Stimulated activated naive CD8-positive, alpha-beta T cell treated with anti-CD3 and anti-CD28 coated beads, Interleukin-15, amount 100 ng/mL, for 72 hours (primary cell): ENCODE results near the gene CHD3.
"Not testable (repeated sequence)": the region's sequence is repeated elsewhere in the genome, so short reads cannot be mapped to it uniquely, and the experiment has no call there.

Source experiments
- ATAC-seq: fragments of 150-1000 bp; cut with Tn5 transposase; 2 replicates; pipeline ENCODE4 v1.10.0; 2021; ENCODE audit warnings: mild to moderate bottlenecking, moderate library complexity
- DNase-seq, 2 donors: peaks; one replicate each; pipeline ENCODE4 v3.0.0; 2021 to 2022
- H3K27ac Mint-ChIP-seq, 2 donors: one replicate each; pipeline ENCODE4 v1.8.0; 2022; ENCODE audit warnings: mild to moderate bottlenecking in 2 of 2, mixed read lengths in 2 of 2, moderate library complexity in 2 of 2
- H3K27me3 Mint-ChIP-seq: one replicate; pipeline ENCODE4 v1.8.0; 2022; ENCODE audit warnings: mixed read lengths
- H3K4me1 Mint-ChIP-seq: one replicate; pipeline ENCODE4 v1.8.0; 2022; ENCODE audit warnings: mild to moderate bottlenecking, mixed read lengths
- H3K4me3 Mint-ChIP-seq, 2 donors: one replicate each; pipeline ENCODE4 v1.8.0; 2022; ENCODE audit warnings: mild to moderate bottlenecking in 2 of 2, mixed read lengths in 2 of 2, moderate library complexity in 1 of 2
- H3K9me3 Mint-ChIP-seq, 2 donors: one replicate each; pipeline ENCODE4 v1.8.0; 2022; ENCODE audit warnings: mixed read lengths in 2 of 2

CHD3 gene

GRCh38 chr17:7856011-7856810, 32.4 kb upstream of the CHD3 start:
- Mint-ChIP-seq H3K9me3 (no peaks in the 10 kb centered on the region), H3K4me1 (peaks cover 33% of the 10 kb centered on the region), H3K4me3 (no peak overlapping the region), H3K27ac (no peak overlapping the region), H3K27me3 (no peaks in the 10 kb centered on the region)
- no peak for DNase-seq
- ATAC-seq: no peak

GRCh38 chr17:7856811-7857712, 31.5 kb upstream of the CHD3 start, which contains the start of gene NAA38:
Gene NAA38, minus strand, starts transcription at chr17:7857559. Its CDS starts 96 bp downstream, at chr17:7857463.
- no peak within 1 kb of the TSS for H3K4me3 Mint-ChIP-seq

DNA sequence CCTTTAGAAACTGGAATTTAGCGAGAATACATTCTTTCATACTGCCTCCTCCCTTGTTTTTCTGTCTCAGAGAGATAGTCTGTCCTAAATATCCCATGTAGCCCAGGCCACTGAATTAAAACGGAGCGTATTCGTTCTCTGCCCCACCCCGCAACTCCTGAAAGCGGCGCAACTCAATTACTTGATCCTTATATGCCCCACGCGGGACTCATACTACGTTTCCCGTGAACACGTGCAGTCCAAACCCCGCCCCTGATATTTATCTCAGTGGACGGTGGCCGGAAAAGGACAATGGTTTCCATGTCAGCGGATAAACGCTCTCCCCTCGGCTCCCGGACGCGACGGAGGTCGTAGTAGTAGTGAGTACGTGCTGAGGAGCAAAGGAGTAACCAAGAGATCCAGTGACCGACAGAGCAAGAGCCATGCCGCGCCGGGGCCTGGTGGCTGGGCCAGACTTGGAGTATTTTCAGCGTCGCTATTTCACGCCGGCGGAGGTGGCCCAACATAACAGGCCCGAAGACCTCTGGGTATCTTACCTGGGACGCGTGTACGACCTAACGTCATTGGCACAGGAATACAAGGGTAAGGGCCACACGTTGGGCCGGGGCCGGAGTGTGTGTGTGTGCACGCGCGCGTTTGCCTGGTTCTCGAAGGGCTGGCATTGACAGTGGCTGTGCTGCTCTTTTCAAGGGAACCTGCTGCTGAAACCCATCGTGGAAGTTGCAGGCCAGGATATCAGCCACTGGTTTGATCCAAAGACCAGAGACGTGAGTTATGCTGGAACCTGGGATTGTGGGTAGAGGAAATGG, 30.7 kb upstream of the CHD3 start, which contains the start of gene CYB5D1:
Gene CYB5D1, plus strand, starts transcription at position 291 of the 809 bp plus-strand sequence. Its CDS starts 132 bp downstream, at position 423.
- peaks cover 20% of the 10 kb centered on the region for H3K4me1 Mint-ChIP-seq
- H3K4me3 Mint-ChIP-seq: no peak within 1 kb of the TSS
- H3K9me3 Mint-ChIP-seq: no peaks in the 10 kb centered on the region
- DNase-seq (peak; percentile 84 to 89), ATAC-seq (peak; percentile 63)
- H3K27ac Mint-ChIP-seq: no peak within 1 kb of the TSS
- H3K27me3 Mint-ChIP-seq: no peaks in the 10 kb centered on the region

More at GRCh38 chr17:7856811-7857712, 31.5 kb upstream of the CHD3 start, which contains the start of gene NAA38:
- Mint-ChIP-seq H3K9me3 (no peaks in the 10 kb centered on the region), H3K4me1 (peaks cover 29% of the 10 kb centered on the region), H3K27ac (no peak within 1 kb of the TSS), H3K27me3 (no peaks in the 10 kb centered on the region)
- DNase-seq: peak; percentile 96
- peak; percentile 91 for ATAC-seq

DNA sequence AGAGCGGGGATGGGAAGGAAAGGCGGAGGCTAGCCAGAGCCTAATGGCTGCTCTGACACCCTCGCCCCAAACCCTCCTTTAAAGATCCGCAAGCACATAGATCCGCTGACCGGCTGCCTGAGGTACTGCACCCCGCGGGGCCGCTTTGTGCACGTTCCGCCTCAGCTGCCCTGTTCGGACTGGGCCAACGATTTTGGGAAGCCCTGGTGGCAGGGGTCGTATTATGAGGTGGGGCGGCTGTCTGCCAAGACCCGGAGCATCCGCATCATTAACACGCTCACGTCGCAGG, 30.1 kb upstream of the CHD3 start:
- ATAC-seq (no peak), DNase-seq (no peak)
- no peak overlapping the region for H3K27ac Mint-ChIP-seq
- H3K9me3 Mint-ChIP-seq: no peaks in the 10 kb centered on the region
- peaks cover 18% of the 10 kb centered on the region for H3K4me1 Mint-ChIP-seq
- H3K4me3 Mint-ChIP-seq: no peak overlapping the region
- H3K27me3 Mint-ChIP-seq: no peaks in the 10 kb centered on the region

DNA sequence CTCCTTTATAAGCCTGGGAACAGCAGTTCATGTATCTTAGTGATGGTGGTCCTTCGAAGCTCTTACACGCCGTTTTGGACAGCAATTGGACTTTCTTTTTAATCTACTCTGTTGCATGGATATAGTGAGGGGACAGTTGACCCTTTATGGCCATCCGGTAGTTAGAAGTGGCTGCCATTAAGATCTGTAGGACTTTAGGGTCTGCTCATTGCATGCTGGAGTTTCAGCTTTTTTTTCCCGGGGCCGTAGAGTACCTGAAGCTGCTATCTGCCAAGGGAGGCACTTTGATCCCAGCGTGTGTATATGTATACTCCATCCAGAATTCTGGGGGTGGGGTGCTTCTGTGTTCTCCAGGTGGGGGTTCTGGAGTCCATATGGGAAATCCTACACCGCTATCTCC, 29.6 kb upstream of the CHD3 start:
- DNase-seq (no peak), ATAC-seq (no peak)
- no peaks in the 10 kb centered on the region for H3K27me3 Mint-ChIP-seq
- no peak overlapping the region for H3K4me3 Mint-ChIP-seq
- peaks cover 13% of the 10 kb centered on the region for H3K4me1 Mint-ChIP-seq
- H3K27ac Mint-ChIP-seq: peak overlapping the region; percentile 15 to 23
- no peaks in the 10 kb centered on the region for H3K9me3 Mint-ChIP-seq

DNA sequence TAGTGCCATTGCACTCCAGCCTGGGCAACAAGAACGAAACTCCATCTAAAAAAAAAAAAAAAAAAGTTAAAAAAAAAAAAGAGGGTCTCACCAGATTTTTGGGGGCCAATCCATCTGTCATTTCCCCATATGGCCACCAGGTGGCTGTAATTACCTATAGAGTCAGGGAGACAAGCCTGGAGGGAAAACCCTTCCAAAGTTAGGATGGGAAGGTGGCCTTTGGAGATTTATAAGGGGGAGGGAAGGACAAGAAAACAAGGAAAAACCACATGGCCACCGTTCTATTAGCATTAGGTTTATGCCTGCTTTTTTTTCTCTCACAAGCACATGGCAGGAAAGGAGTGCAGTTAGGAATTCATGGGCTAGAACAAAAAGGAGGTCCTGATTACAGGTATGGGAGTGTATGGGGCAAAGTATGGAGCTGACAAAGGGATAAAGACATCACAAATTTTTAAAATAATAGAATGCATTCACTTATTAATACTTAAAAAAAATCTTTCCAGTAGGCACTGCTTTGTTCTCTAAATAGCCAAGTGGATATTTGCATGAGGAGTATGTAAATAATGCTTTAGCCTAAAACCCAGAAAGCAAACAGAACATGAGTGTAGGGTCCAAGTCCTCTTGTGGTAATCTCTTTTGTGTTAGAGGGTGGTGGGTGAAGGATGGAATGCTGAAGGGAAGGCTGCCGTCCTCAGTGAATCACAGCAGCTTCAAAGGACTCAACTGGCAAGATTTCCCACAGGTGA, 25.7 kb upstream of the CHD3 start:
- Mint-ChIP-seq H3K9me3 (peaks cover 0 to 4% of the 10 kb centered on the region in 2 donors), H3K4me3 (no peak overlapping the region), H3K27me3 (no peaks in the 10 kb centered on the region), H3K4me1 (peaks cover 30% of the 10 kb centered on the region), H3K27ac (no peak overlapping the region)
- no peak for ATAC-seq
- peak in 1 of 2 donors; percentile 43 for DNase-seq

DNA sequence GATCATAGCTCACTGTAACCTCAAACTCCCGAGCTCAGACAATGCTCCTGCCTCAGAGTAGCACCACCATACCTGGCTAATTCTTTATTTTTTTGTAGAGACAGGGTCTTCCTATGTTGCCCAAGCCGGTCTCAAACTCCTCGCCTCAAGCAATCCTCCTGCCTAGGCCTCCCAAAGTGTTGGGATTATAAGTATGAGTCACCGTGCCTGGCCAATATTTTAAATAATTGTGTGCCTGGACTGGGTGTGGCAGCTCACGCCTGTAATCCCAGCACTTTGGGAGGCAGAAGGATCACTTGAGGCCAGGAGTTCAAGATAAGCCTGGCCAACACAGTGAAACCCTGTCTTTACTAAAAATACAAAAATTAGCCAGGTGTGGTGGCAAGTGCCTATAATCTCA, 24.2 kb upstream of the CHD3 start:
- not testable (repeated sequence) for H3K9me3 Mint-ChIP-seq, DNase-seq, H3K4me3 Mint-ChIP-seq, ATAC-seq, H3K27me3 Mint-ChIP-seq, H3K27ac Mint-ChIP-seq
- H3K4me1 Mint-ChIP-seq: peaks cover 41% of the 10 kb centered on the region

DNA sequence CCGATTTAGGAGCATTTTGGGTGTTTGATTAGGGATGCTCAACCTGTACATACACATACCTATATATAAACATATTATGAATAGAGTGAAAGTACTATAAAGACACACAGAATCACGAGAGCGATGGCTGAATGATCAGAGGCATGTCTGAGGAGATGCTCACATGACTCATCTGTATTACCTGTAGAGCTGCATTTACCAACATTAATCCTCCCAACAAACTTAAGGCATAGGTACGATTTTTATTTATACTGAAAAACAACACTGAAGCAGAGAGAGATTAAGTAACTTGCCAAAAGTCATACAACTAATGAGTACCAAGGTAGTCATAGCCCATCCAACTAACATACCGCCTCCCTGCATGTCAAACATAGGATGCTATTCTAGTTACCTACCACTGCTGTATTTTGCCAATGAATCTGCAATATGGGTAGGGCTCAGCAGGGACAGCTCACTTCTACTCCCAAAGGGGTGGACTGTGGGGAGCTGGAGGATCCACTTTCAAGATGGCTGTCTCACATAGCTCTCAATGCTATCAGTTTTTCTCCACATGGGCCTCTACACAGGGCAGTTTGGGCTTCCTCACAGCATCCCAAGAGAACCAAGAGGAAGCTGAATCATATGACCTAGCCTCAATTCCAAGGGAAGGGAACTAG, 23.5 kb upstream of the CHD3 start:
- Mint-ChIP-seq H3K27ac (no peak overlapping the region), H3K4me3 (no peak overlapping the region), H3K27me3 (no peaks in the 10 kb centered on the region), H3K9me3 (peaks cover 0 to 4% of the 10 kb centered on the region in 2 donors), H3K4me1 (peaks cover 41% of the 10 kb centered on the region)
- DNase-seq (no peak), ATAC-seq (peak; percentile 69)

DNA sequence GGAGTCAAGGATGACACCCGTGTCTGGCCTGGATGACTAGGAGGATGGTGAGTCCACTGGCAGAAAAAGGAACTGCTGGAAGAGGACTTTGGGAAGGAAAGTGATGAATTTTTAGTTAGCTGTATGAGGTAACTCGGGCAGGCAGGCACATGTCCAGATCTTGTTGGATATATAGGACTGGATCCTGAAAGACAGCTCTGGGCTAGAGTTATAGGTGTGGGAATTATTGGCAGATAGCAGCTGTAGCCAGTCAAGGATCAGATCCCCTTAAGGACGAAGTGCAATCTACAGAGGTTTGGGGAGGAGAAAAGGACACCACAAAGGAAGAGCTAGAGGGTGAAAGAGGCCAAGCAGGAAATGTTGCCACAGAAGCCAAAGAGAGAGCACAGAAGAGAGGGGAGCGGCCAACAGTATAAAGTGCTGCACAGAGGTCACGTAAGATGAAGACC, 20.7 kb upstream of the CHD3 start:
- Mint-ChIP-seq H3K27me3 (no peaks in the 10 kb centered on the region), H3K4me3 (peak overlapping the region; percentile 12 to 41), H3K9me3 (peaks cover 0 to 4% of the 10 kb centered on the region in 2 donors), H3K27ac (peak overlapping the region in 1 of 2 donors; percentile 59), H3K4me1 (peaks cover 29% of the 10 kb centered on the region)
- ATAC-seq: peak; percentile 53
- DNase-seq: no peak

GRCh38 chr17:7873051-7873450, 15.5 kb upstream of the CHD3 start:
- peak overlapping the region in 1 of 2 donors; percentile 62 for H3K27ac Mint-ChIP-seq
- ATAC-seq (no peak), DNase-seq (no peak)
- no peak overlapping the region for H3K4me3 Mint-ChIP-seq
- H3K4me1 Mint-ChIP-seq: peaks cover 10% of the 10 kb centered on the region
- no peaks in the 10 kb centered on the region for H3K9me3 Mint-ChIP-seq
- H3K27me3 Mint-ChIP-seq: no peaks in the 10 kb centered on the region

DNA sequence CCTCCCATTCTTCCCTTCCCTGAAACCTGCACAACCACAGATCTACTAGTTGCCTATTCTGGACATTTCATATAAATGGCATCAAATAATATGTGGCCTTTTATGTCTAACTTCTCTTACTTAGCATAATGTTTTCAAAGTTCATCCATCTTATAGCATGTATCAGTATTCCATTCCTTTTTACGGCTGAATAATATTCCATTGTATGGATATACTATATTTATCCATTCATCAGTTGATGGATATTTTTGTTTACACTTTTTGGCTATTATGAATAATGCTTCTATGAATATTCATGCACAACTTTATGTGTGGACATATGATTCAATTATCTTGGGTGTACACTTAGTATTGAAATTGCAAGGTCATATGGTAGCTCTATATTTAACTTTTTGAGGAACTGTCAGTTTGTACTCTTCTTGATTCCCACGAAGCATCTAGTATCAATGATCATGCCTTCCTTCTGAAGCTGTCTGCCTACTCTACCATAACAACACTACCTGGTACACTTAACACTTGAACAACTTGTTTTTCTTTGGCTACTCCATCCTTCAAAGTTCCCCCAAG, 12.7 kb upstream of the CHD3 start:
- H3K4me3 Mint-ChIP-seq: no peak overlapping the region
- H3K4me1 Mint-ChIP-seq: no peaks in the 10 kb centered on the region
- no peaks in the 10 kb centered on the region for H3K27me3 Mint-ChIP-seq
- H3K9me3 Mint-ChIP-seq: no peaks in the 10 kb centered on the region
- DNase-seq (no peak), ATAC-seq (no peak)
- H3K27ac Mint-ChIP-seq: no peak overlapping the region

DNA sequence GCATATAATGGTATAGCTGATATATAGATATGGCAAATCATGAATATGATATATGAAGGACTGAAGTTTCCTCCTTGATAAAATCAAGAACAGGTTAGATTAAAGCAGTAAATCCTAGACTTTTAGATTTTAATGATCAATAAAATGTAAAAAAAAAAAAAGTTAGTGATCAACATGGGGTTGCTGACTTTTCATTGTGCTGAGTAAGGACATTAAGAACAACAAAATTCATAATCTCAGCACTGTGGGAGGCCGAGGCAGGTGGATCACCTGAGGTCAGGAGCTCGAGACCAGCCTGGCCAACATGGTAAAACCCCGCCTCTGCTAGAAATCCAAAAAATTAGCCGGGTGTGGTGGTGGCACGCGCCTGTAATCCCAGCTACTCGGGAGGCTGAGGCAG, 10.4 kb upstream of the CHD3 start:
- no peaks in the 10 kb centered on the region for H3K9me3 Mint-ChIP-seq
- no peak overlapping the region for H3K27ac Mint-ChIP-seq
- H3K4me1 Mint-ChIP-seq: no peaks in the 10 kb centered on the region

GRCh38 chr17:7880076-7880868, 8.3 kb upstream of the CHD3 start:
- ATAC-seq: no peak

More for the DNA sequence above, 10.4 kb upstream of the CHD3 start:
- DNase-seq (no peak), ATAC-seq (no peak)
- H3K27me3 Mint-ChIP-seq: no peaks in the 10 kb centered on the region
- H3K4me3 Mint-ChIP-seq: no peak overlapping the region

More at GRCh38 chr17:7880076-7880868, 8.3 kb upstream of the CHD3 start:
- no peak for DNase-seq
- Mint-ChIP-seq H3K9me3 (no peaks in the 10 kb centered on the region), H3K27ac (no peak overlapping the region), H3K4me1 (no peaks in the 10 kb centered on the region), H3K4me3 (no peak overlapping the region), H3K27me3 (no peaks in the 10 kb centered on the region)
